Measurements from ENCODE around the gene TRAF4.

- TF ChIP-seq, protein P1, sequence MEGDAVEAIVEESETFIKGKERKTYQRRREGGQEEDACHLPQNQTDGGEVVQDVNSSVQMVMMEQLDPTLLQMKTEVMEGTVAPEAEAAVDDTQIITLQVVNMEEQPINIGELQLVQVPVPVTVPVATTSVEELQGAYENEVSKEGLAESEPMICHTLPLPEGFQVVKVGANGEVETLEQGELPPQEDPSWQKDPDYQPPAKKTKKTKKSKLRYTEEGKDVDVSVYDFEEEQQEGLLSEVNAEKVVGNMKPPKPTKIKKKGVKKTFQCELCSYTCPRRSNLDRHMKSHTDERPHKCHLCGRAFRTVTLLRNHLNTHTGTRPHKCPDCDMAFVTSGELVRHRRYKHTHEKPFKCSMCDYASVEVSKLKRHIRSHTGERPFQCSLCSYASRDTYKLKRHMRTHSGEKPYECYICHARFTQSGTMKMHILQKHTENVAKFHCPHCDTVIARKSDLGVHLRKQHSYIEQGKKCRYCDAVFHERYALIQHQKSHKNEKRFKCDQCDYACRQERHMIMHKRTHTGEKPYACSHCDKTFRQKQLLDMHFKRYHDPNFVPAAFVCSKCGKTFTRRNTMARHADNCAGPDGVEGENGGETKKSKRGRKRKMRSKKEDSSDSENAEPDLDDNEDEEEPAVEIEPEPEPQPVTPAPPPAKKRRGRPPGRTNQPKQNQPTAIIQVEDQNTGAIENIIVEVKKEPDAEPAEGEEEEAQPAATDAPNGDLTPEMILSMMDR (IDR thresholded peaks at IDR 0.05) = no peak
- TF ChIP-seq POLR2A (IDR thresholded peaks at IDR 0.05) = no peak
- no peak for TF ChIP-seq POLR2AphosphoS5 (IDR thresholded peaks at IDR 0.05)
- no peak for TF ChIP-seq EP300 (IDR thresholded peaks at IDR 0.05)
Measured at GRCh38 chr17:28702752-28703150, 41.1 kb upstream of the TRAF4 start.
